Activated naive CD8-positive, alpha-beta T cell treated with anti-CD3 and anti-CD28 coated beads for 36 hours (primary cell): ENCODE results near the gene SIPA1. TPM values are rescaled to one million over a fixed set of nuclear protein-coding genes. Genes with fewer than 3 reads are reported as not detected.

Experiments
- total RNA-seq, 2 experiments: library from RNA; stranded (reverse); gene quantifications; one replicate each; pipeline ENCODE4 v1.2.3, GENCODE V29; 2021

Gene SIPA1
- total RNA-seq, 2 experiments from 2014 or later = 123 to 127 TPM

Other genes with a start within 250 kb of the SIPA1 start
- 100 to 1,000 TPM; 136 to 155 TPM for gene NEAT1, start 215.3 kb upstream of the SIPA1 start, total RNA-seq
- gene MALAT1, start 139.1 kb upstream of the SIPA1 start, total RNA-seq = 1,000 to 10,000 TPM; 2,463 to 2,829 TPM
- 10 to 100 TPM; 70.5 to 80.3 TPM for gene SCYL1, start 113.0 kb upstream of the SIPA1 start, total RNA-seq
- gene LTBP3, start 79.7 kb upstream of the SIPA1 start, total RNA-seq = 10 to 100 TPM; 35.5 to 36.0 TPM
- 10 to 100 TPM; 59.1 to 63.3 TPM for gene ZNRD2, start 67.6 kb upstream of the SIPA1 start, total RNA-seq
- 10 to 100 TPM; 13.6 to 15.0 TPM for gene FAM89B, start 65.6 kb upstream of the SIPA1 start, total RNA-seq
- 10 to 100 TPM; 55.7 to 60.0 TPM for gene EHBP1L1, start 62.0 kb upstream of the SIPA1 start, total RNA-seq
- gene KCNK7, start 42.3 kb upstream of the SIPA1 start, total RNA-seq = under 1 TPM; 0.37 to 0.62 TPM
- 10 to 100 TPM; 51.2 to 54.8 TPM for gene MAP3K11, start 23.9 kb upstream of the SIPA1 start, total RNA-seq
- 10 to 100 TPM; 40.9 to 42.6 TPM for gene PCNX3, start 22.3 kb upstream of the SIPA1 start, total RNA-seq
- gene RELA, start 24.8 kb downstream of the SIPA1 start, total RNA-seq = 10 to 100 TPM; 69.6 to 71.6 TPM
- gene KAT5, start 74.2 kb downstream of the SIPA1 start, total RNA-seq = 10 to 100 TPM; 65.0 to 65.4 TPM
- 100 to 1,000 TPM; 104 to 108 TPM for gene RNASEH2C, start 82.7 kb downstream of the SIPA1 start, total RNA-seq
- 10 to 100 TPM; 20.4 to 20.6 TPM for gene AP5B1, start 142.9 kb downstream of the SIPA1 start, total RNA-seq
- gene OVOL1, start 149.0 kb downstream of the SIPA1 start, total RNA-seq = under 1 TPM; 0.42 to 0.45 TPM
- 1 to 10 TPM; 2.4 to 3.3 TPM for gene SNX32, start 195.9 kb downstream of the SIPA1 start, total RNA-seq
- 1,000 to 10,000 TPM; 1,050 to 1,075 TPM for gene CFL1, start 220.1 kb downstream of the SIPA1 start, total RNA-seq
- 10 to 100 TPM; 64.0 to 67.4 TPM for gene MUS81, start 222.3 kb downstream of the SIPA1 start, total RNA-seq
- 1 to 10 TPM; 8.5 to 8.9 TPM for gene EFEMP2, start 234.7 kb downstream of the SIPA1 start, total RNA-seq
- 10 to 100 TPM; 39.3 to 41.5 TPM for gene CTSW, start 241.7 kb downstream of the SIPA1 start, total RNA-seq